ENCODE measurements around the gene GRK5. TPM values are rescaled to one million over a fixed set of nuclear protein-coding genes. Genes with fewer than 3 reads are reported as not detected.
A peak's percentile ranks its signal among the peaks of the same experiment; 100 is the strongest.

GRK5 gene
- total RNA-seq, 2 donors from 2014 or later: 9.1 to 11.9 TPM

GRCh38 chr10:119414081-119414611, 206.8 kb downstream of the GRK5 start:
- TF ChIP-seq, protein P1, sequence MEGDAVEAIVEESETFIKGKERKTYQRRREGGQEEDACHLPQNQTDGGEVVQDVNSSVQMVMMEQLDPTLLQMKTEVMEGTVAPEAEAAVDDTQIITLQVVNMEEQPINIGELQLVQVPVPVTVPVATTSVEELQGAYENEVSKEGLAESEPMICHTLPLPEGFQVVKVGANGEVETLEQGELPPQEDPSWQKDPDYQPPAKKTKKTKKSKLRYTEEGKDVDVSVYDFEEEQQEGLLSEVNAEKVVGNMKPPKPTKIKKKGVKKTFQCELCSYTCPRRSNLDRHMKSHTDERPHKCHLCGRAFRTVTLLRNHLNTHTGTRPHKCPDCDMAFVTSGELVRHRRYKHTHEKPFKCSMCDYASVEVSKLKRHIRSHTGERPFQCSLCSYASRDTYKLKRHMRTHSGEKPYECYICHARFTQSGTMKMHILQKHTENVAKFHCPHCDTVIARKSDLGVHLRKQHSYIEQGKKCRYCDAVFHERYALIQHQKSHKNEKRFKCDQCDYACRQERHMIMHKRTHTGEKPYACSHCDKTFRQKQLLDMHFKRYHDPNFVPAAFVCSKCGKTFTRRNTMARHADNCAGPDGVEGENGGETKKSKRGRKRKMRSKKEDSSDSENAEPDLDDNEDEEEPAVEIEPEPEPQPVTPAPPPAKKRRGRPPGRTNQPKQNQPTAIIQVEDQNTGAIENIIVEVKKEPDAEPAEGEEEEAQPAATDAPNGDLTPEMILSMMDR (conservative IDR thresholded peaks at IDR 0.05): no peak
- peaks cover 4% of the 10 kb centered on the region for H3K4me1 ChIP-seq (ENCODE audit: control insufficient read depth, insufficient read depth, low read length)
- 95 to 100% methylated on average over 5 to 8 of the region's 10 CpGs for WGBS, 2 experiments (ENCODE audit: insufficient coverage in 1 of 2, insufficient read length in 1 of 2)
- peak overlapping the region; percentile 26 for H3K9ac ChIP-seq (ENCODE audit: extremely low read depth, low read length, poor library complexity, severe bottlenecking)
- no peaks in the 10 kb centered on the region for H3K27me3 ChIP-seq (ENCODE audit: control insufficient read depth, insufficient read depth, low read length, poor library complexity, severe bottlenecking)
- no peaks in the 10 kb centered on the region for H3K36me3 ChIP-seq (ENCODE audit: control insufficient read depth, insufficient read depth, low read length)
- no peaks in the 10 kb centered on the region for H3K9me3 ChIP-seq (ENCODE audit: control insufficient read depth, low read length)
- H3K9me3 Mint-ChIP-seq: no peaks in the 10 kb centered on the region
- DNase-seq: no peak
- no peak overlapping the region for H3K4me3 ChIP-seq (ENCODE audit: low read length)
- peak overlapping the region; percentile 78 for H3K27ac Mint-ChIP-seq
- peaks cover 13% of the 10 kb centered on the region for H3K4me1 Mint-ChIP-seq
- H3K27me3 Mint-ChIP-seq (ENCODE audit: insufficient read depth): no peaks in the 10 kb centered on the region
- H3K27ac ChIP-seq (ENCODE audit: low read depth, low read length): peak overlapping the region; percentile 66
- H3K36me3 Mint-ChIP-seq (ENCODE audit: low read depth): no peaks in the 10 kb centered on the region
- H3K4me3 Mint-ChIP-seq: no peak overlapping the region

DNA sequence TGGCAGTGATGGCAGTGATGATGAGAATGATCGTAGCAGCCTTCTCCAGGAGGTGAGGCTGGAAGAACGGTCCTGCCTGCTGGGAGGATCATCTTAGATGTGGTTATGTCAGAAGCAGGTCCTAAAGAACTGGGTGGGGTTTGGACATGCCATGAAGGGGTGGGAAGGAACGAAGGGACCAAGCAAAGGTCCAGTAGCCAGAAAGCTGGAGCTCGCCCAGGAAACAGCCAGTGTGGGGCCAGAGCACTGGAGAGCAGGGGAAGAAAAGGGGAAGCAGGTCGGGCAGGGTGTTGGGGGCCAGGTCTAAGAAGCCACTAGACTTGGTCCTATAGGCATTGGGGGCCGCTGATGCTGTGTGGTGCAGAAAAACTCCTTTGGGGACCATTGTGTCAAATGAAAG, 207.8 kb downstream of the GRK5 start:
- Histone ChIP-seq H3K9ac (ENCODE audit: extremely low read depth, low read length, poor library complexity, severe bottlenecking) (no peak overlapping the region), H3K27me3 (ENCODE audit: control insufficient read depth, insufficient read depth, low read length, poor library complexity, severe bottlenecking) (no peaks in the 10 kb centered on the region), H3K9me3 (ENCODE audit: control insufficient read depth, low read length) (no peaks in the 10 kb centered on the region), H3K4me3 (ENCODE audit: low read length) (no peak overlapping the region), H3K27ac (ENCODE audit: low read depth, low read length) (no peak overlapping the region), H3K4me1 (ENCODE audit: control insufficient read depth, insufficient read depth, low read length) (peaks cover 4% of the 10 kb centered on the region), H3K36me3 (ENCODE audit: control insufficient read depth, insufficient read depth, low read length) (no peaks in the 10 kb centered on the region)
- TF ChIP-seq, protein P1 (conservative IDR thresholded peaks at IDR 0.05): no peak
- Mint-ChIP-seq H3K27me3 (ENCODE audit: insufficient read depth) (no peaks in the 10 kb centered on the region), H3K9me3 (no peaks in the 10 kb centered on the region), H3K4me3 (no peak overlapping the region), H3K36me3 (ENCODE audit: low read depth) (no peaks in the 10 kb centered on the region), H3K4me1 (peaks cover 13% of the 10 kb centered on the region), H3K27ac (no peak overlapping the region)
- WGBS, 2 experiments (ENCODE audit: insufficient coverage in 1 of 2, insufficient read length in 1 of 2): 88 to 100% methylated on average over 6 of the region's 6 CpGs
- DNase-seq: no peak

DNA sequence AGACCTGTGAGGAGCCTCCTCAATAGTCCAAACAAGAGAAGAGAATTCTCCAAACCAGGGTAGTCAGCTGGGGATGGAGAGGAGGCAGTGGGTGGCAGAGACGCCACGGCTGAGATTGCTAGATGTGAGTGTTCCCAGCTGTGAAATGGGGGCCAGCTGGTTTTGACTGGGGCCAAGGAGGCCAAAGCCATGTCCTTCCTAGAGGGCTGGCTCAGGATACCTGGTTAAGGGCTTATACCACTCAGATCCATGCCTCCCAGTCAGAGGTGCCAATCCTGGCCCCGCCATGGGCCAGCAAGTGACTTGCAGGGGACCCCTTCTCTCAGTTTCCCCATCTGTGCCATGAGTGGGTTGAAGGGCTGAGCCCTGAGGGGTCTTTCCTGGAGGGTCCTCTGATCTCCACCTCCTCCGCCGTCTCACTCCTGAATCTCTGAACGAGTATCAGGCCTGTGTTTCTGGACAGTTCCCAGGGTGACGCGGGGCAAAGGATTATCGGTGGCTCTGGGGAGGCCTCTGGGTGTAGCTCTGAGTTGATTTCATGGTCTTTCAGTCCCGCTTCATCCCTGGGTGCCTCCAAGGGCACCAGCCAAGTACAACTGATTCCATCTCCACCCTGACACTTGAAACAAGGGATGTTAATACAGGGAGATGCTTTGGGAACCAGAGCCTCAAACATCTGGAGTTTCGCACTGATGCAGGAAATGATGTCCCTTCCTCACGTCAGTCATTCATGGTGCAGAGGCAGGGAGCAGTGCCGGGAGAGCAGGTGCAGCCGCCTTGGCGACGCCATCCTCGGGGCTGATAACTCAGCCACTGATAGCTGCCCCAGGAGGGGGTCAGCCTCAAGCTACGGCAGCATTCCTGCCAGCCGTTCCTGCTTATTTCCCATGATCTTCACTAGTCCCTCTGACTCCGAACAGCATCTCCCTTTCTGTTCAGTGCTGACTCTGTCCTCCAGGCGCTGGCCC, 208.4 kb downstream of the GRK5 start:
- Mint-ChIP-seq H3K9me3 (no peaks in the 10 kb centered on the region), H3K36me3 (ENCODE audit: low read depth) (no peaks in the 10 kb centered on the region), H3K27me3 (ENCODE audit: insufficient read depth) (no peaks in the 10 kb centered on the region), H3K4me1 (peaks cover 13% of the 10 kb centered on the region), H3K27ac (no peak overlapping the region), H3K4me3 (no peak overlapping the region)
- no peak overlapping the region for H3K27ac ChIP-seq (ENCODE audit: low read depth, low read length)
- no peaks in the 10 kb centered on the region for H3K27me3 ChIP-seq (ENCODE audit: control insufficient read depth, insufficient read depth, low read length, poor library complexity, severe bottlenecking)
- DNase-seq: no peak
- H3K36me3 ChIP-seq (ENCODE audit: control insufficient read depth, insufficient read depth, low read length): no peaks in the 10 kb centered on the region
- H3K4me3 ChIP-seq (ENCODE audit: low read length): no peak overlapping the region
- TF ChIP-seq, protein P1 (conservative IDR thresholded peaks at IDR 0.05): no peak
- WGBS, 2 experiments (ENCODE audit: insufficient coverage in 1 of 2, insufficient read length in 1 of 2): 90 to 92% methylated on average over 15 to 21 of the region's 21 CpGs
- peaks cover 4% of the 10 kb centered on the region for H3K4me1 ChIP-seq (ENCODE audit: control insufficient read depth, insufficient read depth, low read length)
- no peak overlapping the region for H3K9ac ChIP-seq (ENCODE audit: extremely low read depth, low read length, poor library complexity, severe bottlenecking)
- no peaks in the 10 kb centered on the region for H3K9me3 ChIP-seq (ENCODE audit: control insufficient read depth, low read length)

Data from endodermal cell (in vitro differentiated cells).